ENCODE results near the gene WWC1.

Gene WWC1

GRCh38 chr5:168471785-168472184 is 180.3 kb downstream of the WWC1 start:
- TF ChIP-seq, protein P1, sequence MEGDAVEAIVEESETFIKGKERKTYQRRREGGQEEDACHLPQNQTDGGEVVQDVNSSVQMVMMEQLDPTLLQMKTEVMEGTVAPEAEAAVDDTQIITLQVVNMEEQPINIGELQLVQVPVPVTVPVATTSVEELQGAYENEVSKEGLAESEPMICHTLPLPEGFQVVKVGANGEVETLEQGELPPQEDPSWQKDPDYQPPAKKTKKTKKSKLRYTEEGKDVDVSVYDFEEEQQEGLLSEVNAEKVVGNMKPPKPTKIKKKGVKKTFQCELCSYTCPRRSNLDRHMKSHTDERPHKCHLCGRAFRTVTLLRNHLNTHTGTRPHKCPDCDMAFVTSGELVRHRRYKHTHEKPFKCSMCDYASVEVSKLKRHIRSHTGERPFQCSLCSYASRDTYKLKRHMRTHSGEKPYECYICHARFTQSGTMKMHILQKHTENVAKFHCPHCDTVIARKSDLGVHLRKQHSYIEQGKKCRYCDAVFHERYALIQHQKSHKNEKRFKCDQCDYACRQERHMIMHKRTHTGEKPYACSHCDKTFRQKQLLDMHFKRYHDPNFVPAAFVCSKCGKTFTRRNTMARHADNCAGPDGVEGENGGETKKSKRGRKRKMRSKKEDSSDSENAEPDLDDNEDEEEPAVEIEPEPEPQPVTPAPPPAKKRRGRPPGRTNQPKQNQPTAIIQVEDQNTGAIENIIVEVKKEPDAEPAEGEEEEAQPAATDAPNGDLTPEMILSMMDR (conservative IDR thresholded peaks at IDR 0.05; ENCODE audit: low read depth, low read length), result no peak
- DNase-seq (ENCODE audit: low read depth), result peak; percentile 27
- no peak overlapping the region for H3K4me3 ChIP-seq (ENCODE audit: low read depth, low read length)

- DNase-seq (ENCODE audit: low read depth), result peak; percentile 97
- H3K4me3 ChIP-seq (ENCODE audit: low read depth, low read length), result no peak overlapping the region
These were observed 180.9 kb downstream of the WWC1 start for GRCh38 chr5:168472329-168472728.

GRCh38 chr5:168474319-168474718 is 182.9 kb downstream of the WWC1 start:
- no peak overlapping the region for H3K4me3 ChIP-seq (ENCODE audit: low read depth, low read length)
- TF ChIP-seq, protein P1 (conservative IDR thresholded peaks at IDR 0.05; ENCODE audit: low read depth, low read length), result no peak
- DNase-seq (ENCODE audit: low read depth), result no peak

More at GRCh38 chr5:168472329-168472728, 180.9 kb downstream of the WWC1 start:
- TF ChIP-seq, protein P1 (conservative IDR thresholded peaks at IDR 0.05; ENCODE audit: low read depth, low read length), result peak; percentile 67

DNA sequence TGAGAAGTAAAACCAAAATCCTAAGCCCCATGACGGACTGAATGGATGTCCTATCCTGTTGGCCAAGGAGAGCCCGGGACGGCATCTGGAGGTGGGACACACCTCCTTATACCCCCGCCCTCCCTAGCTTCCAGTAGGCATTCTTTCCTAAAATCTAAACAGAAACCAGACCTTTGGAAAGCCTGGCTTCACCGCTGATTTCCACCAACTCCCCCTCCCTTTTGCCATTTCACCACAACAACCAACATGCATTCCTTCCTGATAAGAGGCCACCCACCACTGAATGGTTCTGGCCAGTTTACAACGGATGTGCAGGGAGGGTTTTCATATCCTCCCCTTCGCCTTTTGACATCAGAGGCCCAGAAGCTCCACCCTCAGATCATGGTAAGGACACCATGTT is 185.6 kb downstream of the WWC1 start:
- TF ChIP-seq, protein P1 (conservative IDR thresholded peaks at IDR 0.05; ENCODE audit: low read depth, low read length), result no peak
- DNase-seq (ENCODE audit: low read depth), result peak; percentile 61
- H3K4me3 ChIP-seq (ENCODE audit: low read depth, low read length), result no peak overlapping the region

DNA sequence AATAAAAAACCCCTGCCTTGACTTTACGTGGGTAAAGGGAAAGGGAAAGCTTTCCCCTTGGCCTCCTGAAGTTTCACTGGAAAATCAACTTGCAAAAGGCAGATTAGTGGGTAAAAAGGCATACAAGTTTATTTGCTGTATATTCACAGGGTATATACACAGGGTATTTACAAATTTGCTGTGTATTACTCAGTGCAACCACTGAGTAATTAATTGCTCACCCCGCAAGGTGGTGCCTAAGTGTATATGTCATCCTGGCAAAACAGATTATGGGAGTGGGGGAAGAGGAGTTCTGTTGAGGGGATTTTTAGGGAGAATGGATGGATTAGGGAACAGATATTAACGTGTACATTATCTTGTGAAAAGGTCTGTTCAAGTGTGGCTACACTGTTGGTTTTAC is 187.7 kb downstream of the WWC1 start:
- TF ChIP-seq, protein P1 (conservative IDR thresholded peaks at IDR 0.05; ENCODE audit: low read depth, low read length), result no peak
- no peak overlapping the region for H3K4me3 ChIP-seq (ENCODE audit: low read depth, low read length)
- no peak for DNase-seq (ENCODE audit: low read depth)

DNA sequence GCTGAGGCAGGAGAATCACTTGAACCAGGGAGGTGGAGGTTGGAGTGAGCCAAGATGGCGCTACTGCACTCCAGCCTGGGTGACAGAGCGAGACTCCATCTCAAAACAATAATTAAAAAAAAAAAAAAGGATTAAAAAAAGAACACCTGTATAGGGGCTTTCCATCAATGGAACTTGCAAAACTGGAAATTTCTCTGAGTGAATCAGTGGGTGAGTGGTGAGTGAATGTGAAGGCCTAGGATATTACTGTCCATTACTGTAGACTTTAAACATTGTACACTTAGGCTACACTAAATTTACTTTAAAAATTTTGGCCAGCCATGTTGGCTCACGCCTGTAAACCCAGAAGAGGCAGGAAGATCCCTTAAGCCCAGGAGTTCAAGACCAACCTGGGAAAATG is 189.2 kb downstream of the WWC1 start:
- H3K4me3 ChIP-seq (ENCODE audit: low read depth, low read length), result no peak overlapping the region
- TF ChIP-seq, protein P1 (conservative IDR thresholded peaks at IDR 0.05; ENCODE audit: low read depth, low read length), result no peak
- DNase-seq (ENCODE audit: low read depth), result no peak

- TF ChIP-seq, protein P1 (conservative IDR thresholded peaks at IDR 0.05; ENCODE audit: low read depth, low read length), result no peak
- DNase-seq (ENCODE audit: low read depth), result no peak
- H3K4me3 ChIP-seq (ENCODE audit: low read depth, low read length), result no peak overlapping the region
These were observed 189.9 kb downstream of the WWC1 start for GRCh38 chr5:168481330-168481788.
